Fibroblast of upper back skin (primary cell): ENCODE results near the gene TMEM139.
"Not testable (repeated sequence)": the region's sequence is repeated elsewhere in the genome, so short reads cannot be mapped to it uniquely, and the experiment has no call there.

ENCODE experiments used
- DNase-seq: peaks from one replicate; pipeline ENCODE4 v3.0.0-alpha.2; 2013

TMEM139 gene

DNA sequence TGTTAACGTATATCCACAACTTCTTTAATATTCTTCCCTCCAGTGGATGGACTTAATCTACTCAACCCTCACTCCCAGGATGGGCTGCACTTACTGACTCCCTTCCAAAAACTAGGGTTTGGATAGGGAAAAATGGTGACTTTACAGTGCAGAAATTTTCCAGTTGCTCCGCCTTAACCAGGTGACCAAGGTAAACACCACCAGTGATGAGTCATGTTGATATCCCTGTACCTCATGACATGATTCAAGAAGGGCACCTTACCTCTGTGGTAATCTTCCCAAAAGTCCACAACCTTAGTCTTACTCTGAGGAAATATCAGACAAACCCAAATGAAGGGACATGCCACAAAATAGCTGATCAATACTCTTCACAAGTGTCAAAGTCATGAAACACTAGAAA lies 25.0 kb upstream of the TMEM139 start:
- no peak for DNase-seq

DNA sequence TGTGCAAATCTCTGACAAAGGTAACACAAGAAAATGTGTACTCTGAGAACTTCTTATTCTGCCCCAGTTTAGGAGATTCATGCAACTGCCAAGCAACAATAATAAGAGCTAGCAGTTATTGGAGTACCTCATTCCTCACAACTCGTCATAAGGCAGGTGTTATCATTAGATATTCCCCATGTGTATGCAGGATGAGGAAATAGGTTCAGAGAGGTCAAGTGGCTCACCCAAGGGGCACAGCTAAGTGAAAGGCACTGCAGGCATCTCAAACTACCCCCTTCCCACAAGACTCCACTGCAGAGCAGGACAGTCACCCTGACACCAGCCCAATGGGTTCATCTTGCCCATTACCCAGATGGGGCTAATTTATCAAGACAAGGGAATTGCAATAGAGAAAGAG lies 22.9 kb upstream of the TMEM139 start:
- DNase-seq: no peak

DNA sequence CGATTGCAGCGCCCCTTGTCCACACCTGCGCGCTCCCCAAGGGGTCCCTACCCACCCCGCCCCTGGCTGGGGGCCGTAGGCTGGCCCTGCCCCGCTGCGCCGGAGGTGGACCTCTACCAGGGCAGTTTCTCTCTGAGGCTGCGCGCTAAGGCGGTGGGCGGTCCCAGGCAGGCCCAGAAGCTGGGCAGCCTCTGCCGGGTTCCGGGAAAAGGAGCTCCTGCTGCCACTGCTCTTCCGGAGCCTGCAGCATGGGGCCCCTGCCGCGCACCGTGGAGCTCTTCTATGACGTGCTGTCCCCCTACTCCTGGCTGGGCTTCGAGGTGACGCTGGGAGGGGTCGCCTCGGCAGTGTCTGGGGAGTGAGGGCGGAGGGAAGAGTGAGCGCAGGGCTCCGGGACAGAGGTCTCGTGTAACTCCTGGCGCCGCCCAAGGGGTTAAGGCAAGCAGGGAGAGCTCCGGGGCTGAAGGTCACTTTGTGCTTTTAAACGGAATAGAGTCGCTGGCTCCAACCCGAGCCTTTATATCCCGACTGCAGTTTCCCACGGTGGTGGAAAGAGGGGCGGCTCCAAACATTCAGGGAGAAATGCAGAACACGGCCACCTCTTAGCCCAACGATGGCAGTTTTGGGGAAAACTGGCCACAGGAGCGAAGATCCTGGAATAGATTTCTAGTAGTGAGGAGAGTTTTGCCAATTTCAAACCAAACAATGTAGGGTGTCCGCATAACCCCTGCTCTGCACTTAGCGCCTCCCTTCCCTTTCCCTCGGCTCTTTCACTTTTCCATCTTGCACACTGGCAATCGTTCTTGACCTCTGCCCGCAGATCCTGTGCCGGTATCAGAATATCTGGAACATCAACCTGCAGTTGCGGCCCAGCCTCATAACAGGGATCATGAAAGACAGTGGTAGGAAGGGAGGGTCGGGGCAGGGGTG lies 21.2 kb upstream of the TMEM139 start, which contains the start of gene GSTK1:
GSTK1 (plus strand) TSS at position 176 of the 930 bp plus-strand sequence; CDS start at position 249, 73 bp downstream.
- DNase-seq: peak; percentile 64

DNA sequence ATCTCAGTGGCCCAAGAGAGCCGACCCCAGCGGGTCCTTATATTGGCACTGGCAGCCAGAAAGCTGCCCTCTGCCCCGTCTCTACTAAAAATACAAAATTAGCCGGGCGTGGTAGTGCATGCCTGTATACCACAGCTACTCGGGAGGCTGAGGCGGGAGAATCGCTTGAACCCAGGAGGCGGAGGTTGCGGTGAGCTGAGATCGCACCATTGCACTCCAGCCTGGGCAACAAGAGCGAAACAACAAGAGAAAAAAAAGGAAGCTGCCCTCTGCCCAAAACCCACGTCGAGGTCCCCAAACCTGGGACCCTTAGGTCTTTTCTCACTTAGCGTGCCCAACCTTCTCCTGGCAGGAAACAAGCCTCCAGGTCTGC lies 20.6 kb upstream of the TMEM139 start:
- DNase-seq: not testable (repeated sequence)

DNA sequence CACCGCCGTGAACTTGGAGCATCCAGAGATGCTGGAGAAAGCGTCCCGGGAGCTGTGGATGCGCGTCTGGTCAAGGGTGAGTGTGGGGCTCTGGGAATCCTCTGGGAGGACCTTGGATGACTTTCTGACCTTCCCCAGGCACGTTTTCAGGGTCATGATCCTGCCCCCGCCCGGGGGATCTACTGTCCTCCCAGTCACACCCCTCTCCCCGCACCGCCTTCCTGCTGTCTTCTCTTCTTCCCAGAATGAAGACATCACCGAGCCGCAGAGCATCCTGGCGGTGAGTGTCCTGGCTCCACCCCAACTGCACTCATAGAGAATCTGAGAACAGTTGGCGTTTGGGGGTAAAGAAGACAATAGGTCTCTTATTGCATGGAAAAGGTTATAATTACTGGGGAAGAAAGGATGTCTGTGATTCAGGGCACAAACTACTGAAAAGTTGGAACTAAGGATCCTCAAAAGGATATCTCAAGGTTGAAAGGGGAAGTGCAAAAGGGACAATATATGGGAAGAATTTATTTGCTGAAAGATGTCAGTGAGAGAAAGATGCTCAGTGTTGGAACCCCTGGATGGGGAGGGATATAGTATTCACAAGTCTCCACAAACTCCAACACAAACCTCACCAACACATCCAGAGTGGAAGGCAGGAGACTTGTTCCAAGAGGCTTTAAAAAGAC lies 19.6 kb upstream of the TMEM139 start:
- DNase-seq: no peak

DNA sequence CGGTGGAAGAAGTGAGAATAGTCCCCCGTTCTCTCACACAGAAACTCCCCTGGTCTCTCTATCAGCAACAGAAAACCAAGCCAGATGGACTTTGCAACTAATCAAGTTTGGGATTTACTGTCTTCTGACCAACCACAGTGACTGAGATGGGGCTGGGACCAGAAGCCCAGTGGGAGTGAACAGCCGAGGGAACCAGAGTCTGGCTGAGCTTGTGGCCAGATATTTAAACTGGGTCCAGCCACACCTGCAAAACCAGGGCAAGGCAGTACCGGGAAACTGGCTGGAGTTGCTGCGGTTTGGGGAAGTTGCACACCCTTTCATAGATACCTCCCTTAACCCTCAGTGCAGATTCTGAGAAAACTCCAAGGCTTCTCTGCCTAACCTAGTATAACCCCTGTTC lies 15.5 kb upstream of the TMEM139 start:
- DNase-seq: no peak

DNA sequence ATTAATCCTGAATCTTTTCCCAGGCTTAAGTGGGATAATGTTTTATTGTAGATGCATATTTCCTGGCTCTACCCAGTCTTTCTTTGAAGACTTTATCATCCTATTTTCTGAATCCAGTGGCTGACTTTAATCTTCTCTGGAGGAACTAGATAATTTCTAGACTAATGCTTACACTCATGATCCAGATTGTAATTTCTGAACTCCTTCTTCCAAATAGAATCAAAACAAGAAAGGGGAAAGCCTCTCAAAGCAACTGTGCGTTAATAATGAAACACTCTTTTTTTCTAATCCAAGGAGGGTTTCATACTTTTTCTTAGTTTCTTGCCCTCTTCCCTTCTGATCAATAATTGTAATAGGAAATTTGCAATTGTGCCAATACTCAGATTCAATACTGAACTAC lies 13.5 kb upstream of the TMEM139 start:
- DNase-seq: no peak

DNA sequence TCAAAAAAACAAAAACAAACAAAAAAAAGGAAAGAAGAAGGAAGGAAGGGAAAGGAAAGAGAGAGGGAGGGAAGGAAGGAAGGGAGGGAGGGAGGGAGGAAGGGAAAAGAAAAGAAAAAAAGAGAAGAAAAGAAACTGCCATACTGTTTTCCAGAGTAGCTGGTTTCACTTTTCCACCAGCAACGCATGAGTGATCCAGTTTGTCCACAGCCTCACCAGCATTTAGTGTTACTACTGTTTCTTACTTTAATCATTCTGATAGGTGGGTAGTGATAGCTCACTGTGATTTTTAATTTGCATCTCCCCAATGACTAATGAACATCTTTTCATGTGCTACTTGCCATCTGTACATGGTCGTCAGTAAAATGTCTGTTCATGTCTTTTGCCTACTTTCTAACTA lies 11.9 kb upstream of the TMEM139 start:
- no peak for DNase-seq

DNA sequence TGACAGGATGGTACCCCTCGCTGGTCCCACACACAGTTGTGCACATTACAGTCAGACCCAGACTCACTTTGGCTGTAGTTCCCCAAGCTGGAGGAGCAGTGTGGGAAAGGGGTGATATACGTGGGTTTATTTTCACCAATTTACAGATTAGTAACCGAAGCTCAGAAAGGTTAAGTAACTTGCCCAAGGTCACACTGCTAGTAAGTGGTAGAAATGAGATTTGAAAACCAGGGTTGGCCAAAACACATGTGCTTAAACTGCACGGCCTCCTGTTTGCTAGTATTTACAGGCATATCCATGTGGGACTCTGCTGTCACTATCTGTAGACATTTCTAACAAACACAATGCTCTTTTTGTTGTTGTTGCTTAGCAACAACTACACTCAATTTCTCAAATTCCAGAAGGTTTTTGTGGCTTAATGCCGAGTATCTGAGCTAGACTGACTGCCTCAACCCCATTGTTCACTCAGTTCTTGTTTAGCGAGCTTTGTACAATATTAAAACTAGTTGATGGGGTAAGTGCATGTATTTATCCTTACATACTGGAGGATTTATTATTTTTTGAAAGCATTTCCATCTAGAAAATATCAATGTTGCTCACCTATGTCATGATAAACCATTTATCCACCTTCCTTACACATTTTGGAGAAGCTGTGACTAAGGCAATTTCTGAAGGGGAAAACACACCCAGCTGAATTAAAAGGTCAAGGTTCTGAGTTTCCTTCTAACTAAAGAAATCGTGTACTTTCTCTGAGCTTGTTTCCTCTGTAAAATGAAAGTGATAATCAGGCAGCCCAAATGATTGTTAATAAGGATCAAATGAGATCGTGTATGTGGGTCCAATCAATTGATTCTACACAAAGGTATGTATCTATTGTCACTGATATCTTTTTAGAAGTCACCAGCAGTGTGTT lies 5.3 kb upstream of the TMEM139 start:
- DNase-seq: peak; percentile 60

DNA sequence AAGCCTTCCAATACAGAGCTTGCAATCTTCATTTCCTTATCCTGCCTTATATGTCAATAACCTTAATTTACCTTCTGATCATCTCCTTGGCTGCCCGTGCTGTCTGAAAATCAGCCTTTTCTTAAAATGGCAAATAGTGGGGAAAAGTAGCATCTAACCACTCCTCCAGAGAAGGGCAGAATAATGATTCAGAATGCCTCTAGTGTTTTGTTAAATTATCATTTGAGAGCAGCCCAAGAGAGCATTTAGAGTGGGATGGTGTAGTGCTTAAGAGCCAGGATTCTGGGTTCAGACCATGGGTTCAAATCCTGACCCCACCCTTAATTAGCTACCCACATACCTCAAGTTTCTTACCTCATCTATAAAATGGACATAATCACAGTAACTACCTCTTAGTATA lies 4.6 kb upstream of the TMEM139 start:
- DNase-seq: no peak

DNA sequence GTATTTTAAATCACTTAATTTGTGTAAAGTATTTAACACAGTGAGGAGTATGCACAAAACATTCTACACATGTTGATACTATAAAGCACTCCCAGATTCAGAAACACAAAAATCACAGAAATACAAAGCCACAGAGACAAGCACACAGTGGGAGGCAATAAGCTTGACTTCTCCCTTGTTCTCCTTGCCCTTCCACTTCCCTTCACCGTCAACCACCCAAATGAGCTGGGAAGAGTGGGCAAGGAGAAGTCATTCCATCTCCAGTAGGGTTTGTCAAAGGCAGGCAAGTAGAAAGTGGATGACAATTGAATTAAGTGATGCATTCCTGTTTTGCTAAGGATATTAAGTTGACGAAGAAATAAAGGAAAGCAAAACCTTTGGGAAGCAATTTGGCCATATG lies 4.2 kb upstream of the TMEM139 start:
- no peak for DNase-seq

DNA sequence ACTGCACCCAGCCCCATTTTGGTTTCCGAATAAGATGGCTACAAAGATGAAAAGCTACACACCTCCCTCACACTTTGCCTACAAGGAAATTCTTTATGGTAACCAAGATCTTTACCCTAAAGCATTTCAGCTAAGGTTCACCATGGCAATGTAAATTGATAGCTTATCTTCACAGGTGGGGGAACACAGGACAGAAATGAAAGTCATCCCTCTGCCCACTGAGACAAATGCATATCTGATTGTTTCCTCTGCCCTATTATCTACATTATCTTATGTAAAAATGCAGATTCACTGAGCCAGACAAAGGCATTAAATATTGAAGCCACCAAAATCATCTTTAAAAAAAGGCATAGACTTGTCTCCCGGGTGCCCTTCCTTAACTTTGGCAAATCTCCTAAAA lies 3.2 kb upstream of the TMEM139 start:
- DNase-seq: no peak

DNA sequence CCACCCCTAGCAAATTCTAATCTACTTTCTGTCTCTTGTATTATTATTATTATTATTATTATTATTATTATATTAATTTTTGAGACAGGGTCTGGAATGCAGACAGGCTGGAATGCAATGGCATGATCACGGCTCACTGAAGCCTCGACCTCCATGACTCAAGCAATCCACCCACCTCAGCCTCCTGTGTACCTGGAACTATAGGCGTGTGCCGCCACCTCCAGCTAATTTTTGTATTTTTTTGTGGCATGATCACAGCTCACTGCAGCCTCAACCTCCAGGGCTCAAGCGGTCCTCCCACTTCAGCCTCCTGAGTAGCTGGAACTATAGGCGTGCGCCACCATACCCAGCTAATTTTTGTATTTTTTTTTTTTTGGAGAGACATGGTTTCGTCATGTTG lies 2.6 kb upstream of the TMEM139 start:
- no peak for DNase-seq

DNA sequence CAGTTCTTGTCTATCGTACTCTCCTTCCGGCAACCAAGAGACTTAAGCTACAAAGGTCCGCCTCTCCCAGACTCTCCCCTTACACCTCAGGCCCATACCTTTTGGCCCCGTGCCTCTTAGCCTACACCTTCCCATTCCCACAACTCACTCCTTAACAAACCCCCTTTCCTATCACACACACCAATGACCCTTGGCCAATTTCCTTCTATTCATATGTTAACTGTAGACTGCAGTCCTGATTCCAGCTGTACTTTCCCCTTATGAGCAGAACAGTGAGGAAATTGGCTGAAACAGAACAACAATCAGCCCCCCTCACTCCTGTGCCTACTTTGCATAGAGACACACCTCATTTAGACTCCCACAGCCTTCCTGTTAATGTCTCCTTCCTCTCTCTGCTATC lies 1.4 kb upstream of the TMEM139 start:
- no peak for DNase-seq

DNA sequence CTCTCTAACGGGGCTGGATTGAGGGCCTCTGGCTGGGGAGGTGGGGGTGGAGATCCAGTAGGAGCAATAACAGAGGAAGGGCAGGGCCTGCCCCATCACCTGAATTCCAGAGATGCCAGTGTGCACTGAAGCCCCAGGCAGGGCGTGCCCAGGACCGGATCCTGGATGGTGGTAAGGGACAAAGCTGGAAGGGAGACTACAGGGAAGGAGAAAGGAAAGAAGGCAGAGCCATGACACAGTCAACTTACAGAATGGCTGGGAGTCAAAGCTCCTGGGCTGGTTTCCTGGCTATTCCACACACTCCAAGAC lies 666 bp downstream of the TMEM139 start:
- DNase-seq: no peak

DNA sequence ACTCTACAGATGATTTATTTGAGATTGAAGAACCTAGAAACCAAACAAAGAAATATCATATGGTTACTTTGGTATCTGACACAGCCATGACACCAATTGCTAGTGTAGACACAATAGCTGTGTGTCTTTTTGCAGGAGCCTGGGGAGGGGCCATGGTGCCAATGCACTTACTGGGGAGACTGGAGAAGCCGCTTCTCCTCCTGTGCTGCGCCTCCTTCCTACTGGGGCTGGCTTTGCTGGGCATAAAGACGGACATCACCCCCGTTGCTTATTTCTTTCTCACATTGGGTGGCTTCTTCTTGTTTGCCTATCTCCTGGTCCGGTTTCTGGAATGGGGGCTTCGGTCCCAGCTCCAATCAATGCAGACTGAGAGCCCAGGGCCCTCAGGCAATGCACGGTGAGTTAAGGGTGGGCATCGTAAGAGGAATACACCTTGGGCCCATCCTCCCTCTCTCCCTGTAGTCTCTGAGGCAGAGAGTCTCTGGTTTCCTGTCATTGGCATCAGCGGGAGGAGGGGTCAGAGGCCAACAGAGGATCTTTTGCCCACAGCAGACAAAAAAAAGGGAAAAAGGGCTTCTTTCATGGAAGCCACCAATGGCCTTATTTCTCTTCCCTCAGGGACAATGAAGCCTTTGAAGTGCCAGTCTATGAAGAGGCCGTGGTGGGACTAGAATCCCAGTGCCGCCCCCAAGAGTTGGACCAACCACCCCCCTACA lies 1.2 kb downstream of the TMEM139 start:
- no peak for DNase-seq

DNA sequence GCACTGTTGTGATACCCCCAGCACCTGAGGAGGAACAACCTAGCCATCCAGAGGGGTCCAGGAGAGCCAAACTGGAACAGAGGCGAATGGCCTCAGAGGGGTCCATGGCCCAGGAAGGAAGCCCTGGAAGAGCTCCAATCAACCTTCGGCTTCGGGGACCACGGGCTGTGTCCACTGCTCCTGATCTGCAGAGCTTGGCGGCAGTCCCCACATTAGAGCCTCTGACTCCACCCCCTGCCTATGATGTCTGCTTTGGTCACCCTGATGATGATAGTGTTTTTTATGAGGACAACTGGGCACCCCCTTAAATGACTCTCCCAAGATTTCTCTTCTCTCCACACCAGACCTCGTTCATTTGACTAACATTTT lies 1.7 kb downstream of the TMEM139 start:
- DNase-seq: no peak

DNA sequence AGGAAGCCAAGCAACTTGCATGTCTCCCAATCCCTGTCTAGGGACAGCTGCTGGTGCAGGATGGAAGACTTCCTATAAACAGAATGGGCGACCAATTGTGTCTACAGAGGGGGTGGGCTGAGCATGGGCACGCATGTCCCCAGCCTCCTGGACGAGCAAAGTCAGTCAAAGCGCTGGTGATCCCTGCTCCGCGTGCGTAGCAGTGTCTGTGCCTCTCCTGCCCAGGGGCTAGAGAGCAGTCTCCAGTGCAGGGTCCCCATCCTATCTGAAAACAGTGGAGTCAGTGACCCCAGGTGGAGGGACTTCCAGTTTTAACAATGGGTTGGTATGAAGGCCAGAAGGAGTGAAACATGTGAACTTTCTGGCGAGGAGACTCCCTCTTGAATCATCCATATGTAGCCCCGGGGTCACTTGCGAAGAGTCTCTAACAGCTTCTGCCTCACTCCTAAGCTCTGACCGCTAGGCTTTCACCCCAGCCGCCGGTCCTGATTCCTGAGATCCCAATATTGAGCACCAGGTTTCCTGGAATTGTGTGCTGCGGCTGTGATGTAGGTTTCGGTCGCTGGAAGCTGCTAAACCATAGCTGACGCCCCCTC lies 2.7 kb downstream of the TMEM139 start:
- DNase-seq: no peak

DNA sequence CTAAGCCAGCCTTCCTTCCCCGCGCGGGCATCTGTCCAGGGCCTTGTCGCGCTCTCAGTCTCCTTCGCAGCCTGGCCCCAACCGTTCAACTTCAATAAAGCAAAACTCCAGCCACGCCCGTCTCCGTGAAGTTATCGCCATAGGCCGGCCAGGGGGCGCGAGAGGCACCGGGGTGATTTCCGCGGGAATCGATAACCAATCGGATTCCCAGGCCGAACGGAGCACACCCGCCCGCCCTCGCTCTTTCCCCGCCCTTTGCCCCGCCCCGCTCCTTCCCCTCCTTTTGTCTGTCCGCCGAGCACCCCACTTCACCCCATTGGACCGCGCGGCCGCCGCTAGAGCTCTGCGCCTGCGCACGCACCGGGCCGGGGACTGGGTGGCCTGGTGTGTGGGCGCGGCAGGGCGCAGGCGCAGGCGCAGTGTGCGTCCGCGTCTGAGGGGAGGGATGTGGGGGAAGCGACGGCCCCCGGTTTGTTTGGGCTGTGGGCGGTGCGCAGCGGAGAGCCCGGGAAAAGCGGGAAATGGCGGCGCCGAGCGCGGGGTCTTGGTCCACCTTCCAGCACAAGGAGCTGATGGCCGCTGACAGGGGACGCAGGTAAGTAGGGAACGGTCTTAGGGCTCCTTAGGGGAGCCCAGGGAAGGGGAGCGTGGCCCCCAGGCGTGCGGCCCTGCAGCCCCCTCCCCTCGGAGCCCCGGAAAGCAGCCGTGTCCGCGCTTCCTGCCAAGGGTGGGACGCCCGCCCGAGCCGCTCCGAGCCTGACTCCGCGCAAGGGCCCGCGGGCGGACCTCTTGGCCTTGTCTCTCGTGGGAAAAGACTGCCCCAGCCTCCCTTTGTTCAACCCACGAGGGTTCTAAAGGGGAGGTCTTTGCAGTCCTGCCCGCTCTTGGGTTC lies 3.4 kb downstream of the TMEM139 start, which contains the start of gene CASP2:
CASP2 (plus strand) TSS at position 417 of the 892 bp plus-strand sequence; CDS start at position 522, 105 bp downstream.
- peak; percentile 98 for DNase-seq

DNA sequence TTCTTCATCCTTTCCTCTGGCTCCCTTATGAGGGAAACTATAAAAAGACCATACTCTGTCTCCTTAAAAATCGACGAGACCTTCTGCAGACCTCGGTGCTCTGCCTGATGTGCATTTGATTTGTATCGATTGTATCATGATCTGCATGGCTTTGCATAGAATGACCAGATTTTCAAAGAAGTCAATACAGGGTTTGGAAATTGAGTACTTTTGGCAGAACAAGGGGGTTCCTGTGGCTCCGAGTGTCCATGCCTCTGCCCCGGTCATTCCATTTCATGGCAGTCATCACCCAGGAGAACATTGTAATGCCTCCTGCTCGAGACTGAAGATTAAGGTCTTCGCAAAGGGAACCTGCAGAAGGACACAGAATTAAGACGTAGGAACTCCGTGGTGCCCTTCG lies 4.1 kb downstream of the TMEM139 start:
- DNase-seq: peak; percentile 16

DNA sequence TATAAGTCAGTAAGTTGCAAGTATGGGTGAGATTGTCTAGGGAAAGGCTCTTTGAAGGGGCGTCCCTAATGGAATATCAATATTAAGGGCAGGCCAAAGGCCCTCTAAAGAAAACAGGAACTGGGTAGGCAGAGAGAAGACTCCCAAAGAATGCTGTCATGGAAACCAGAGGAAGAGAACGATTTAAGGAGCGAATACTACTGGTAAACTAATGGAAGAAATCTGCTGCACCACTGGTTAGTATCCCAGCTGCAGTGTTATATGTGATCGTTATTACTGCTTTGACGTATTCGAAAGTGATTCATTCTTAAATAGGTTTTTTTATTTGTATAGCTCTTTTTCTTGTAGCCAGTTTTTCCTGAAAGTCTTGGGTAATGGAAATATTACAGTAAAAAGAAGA lies 4.7 kb downstream of the TMEM139 start:
- no peak for DNase-seq
